Measurements from ENCODE around the gene AREL1.

GRCh38 chr14:74754157-74754556 is 41.3 kb upstream of the AREL1 start:
- TF ChIP-seq CTCF (IDR thresholded peaks at IDR 0.05) (no peak), TCF7L2 (IDR thresholded peaks at IDR 0.05; ENCODE audit: low read depth, low read length) (no peak)
